ENCODE data around the gene ATRNL1.

DNA sequence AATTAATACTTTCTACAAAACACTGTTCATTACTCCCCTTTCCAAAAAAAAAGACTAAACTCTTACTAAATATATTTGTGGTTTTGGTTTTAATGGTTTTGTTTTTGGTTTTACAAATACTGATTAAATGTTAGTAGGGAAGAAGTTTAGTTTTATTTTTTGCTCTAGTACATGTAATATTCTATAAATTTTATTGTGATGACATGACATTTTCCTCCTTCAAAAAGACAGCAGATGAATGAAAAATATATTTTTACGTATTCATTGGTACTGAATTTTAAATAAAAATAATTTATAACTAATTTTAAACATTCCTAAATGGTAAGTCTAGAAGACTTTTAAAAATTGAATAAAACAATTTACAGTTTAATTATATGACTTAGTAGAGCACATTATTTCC is 667.0 kb downstream of the ATRNL1 start:
- TF ChIP-seq EP300 (IDR thresholded peaks at IDR 0.05) (no peak), POLR2A (IDR thresholded peaks at IDR 0.05) (no peak), POLR2AphosphoS5 (IDR thresholded peaks at IDR 0.05) (no peak)
- TF ChIP-seq, protein P1, sequence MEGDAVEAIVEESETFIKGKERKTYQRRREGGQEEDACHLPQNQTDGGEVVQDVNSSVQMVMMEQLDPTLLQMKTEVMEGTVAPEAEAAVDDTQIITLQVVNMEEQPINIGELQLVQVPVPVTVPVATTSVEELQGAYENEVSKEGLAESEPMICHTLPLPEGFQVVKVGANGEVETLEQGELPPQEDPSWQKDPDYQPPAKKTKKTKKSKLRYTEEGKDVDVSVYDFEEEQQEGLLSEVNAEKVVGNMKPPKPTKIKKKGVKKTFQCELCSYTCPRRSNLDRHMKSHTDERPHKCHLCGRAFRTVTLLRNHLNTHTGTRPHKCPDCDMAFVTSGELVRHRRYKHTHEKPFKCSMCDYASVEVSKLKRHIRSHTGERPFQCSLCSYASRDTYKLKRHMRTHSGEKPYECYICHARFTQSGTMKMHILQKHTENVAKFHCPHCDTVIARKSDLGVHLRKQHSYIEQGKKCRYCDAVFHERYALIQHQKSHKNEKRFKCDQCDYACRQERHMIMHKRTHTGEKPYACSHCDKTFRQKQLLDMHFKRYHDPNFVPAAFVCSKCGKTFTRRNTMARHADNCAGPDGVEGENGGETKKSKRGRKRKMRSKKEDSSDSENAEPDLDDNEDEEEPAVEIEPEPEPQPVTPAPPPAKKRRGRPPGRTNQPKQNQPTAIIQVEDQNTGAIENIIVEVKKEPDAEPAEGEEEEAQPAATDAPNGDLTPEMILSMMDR (IDR thresholded peaks at IDR 0.05), result no peak
